Measurements from ENCODE around the gene PLCB1. TPM values are rescaled to one million over a fixed set of nuclear protein-coding genes. Genes with fewer than 3 reads are reported as not detected.

PLCB1 gene
- total RNA-seq, 1 donor = 35.4 TPM

GRCh38 chr20:8310618-8311017 lies 178.6 kb downstream of the PLCB1 start:
- TF ChIP-seq, protein P1, sequence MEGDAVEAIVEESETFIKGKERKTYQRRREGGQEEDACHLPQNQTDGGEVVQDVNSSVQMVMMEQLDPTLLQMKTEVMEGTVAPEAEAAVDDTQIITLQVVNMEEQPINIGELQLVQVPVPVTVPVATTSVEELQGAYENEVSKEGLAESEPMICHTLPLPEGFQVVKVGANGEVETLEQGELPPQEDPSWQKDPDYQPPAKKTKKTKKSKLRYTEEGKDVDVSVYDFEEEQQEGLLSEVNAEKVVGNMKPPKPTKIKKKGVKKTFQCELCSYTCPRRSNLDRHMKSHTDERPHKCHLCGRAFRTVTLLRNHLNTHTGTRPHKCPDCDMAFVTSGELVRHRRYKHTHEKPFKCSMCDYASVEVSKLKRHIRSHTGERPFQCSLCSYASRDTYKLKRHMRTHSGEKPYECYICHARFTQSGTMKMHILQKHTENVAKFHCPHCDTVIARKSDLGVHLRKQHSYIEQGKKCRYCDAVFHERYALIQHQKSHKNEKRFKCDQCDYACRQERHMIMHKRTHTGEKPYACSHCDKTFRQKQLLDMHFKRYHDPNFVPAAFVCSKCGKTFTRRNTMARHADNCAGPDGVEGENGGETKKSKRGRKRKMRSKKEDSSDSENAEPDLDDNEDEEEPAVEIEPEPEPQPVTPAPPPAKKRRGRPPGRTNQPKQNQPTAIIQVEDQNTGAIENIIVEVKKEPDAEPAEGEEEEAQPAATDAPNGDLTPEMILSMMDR (IDR thresholded peaks at IDR 0.05; ENCODE audit: insufficient read depth, low read depth, low read length) = no peak
- DNase-seq (ENCODE audit: low read depth) = no peak
- no peak overlapping the region for H3K4me3 ChIP-seq (ENCODE audit: low read depth, low read length)

GRCh38 chr20:8313073-8313472 lies 181.0 kb downstream of the PLCB1 start:
- no peak for DNase-seq (ENCODE audit: low read depth)
- TF ChIP-seq, protein P1 (IDR thresholded peaks at IDR 0.05; ENCODE audit: insufficient read depth, low read depth, low read length) = no peak
- no peak overlapping the region for H3K4me3 ChIP-seq (ENCODE audit: low read depth, low read length)

DNA sequence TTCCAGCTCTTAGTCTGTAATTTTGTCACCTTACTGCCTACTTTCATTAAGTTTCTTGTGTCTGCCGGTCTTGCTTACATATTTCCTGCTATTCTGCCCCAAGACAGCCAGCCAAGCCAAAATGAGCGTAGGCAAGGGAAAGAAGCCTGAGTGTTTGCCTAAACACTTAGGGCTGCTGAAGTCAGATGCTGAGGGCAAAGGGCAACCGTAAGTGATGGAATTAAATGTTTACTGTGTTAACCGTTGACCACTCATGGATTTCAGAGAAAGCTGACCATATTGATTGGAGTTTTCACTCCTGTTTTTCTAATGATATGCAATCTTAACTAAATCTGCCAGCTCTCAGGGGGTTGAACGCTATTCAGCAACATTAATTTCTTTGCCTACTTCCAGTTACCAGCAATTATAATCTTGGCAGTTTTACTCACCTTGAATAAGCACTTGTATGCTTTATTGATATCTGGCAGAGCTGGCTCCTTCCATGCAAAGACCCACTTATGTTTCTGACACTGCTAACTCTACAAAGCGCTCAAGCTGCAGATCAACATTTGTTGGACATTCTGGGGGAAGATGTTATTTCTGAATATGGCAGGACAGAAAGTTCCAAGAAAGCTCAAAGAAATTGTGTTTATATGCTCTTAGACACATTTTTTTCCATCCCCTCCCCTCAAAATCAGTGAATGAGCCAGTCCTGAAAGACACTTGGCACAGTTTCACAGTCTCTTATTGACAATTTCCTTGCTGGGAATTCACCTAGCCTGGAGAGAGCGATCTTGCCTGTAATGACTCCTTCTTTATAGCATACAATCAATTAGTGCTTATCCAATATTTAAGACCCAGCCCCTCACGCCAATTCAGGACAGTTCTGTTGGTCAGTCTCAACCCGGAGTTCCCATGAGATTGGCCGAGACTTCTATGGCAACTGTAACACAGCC lies 183.8 kb downstream of the PLCB1 start:
- TF ChIP-seq, protein P1 (IDR thresholded peaks at IDR 0.05; ENCODE audit: insufficient read depth, low read depth, low read length) = no peak
- no peak for DNase-seq (ENCODE audit: low read depth)
- no peak overlapping the region for H3K4me3 ChIP-seq (ENCODE audit: low read depth, low read length)

GRCh38 chr20:8317448-8317847 lies 185.4 kb downstream of the PLCB1 start:
- DNase-seq (ENCODE audit: low read depth) = no peak
- H3K4me3 ChIP-seq (ENCODE audit: low read depth, low read length) = no peak overlapping the region
- TF ChIP-seq, protein P1 (IDR thresholded peaks at IDR 0.05; ENCODE audit: insufficient read depth, low read depth, low read length) = no peak

- TF ChIP-seq, protein P1 (IDR thresholded peaks at IDR 0.05; ENCODE audit: insufficient read depth, low read depth, low read length) = no peak
- DNase-seq (ENCODE audit: low read depth) = peak; percentile 6
- H3K4me3 ChIP-seq (ENCODE audit: low read depth, low read length) = no peak overlapping the region
Measured at GRCh38 chr20:8318965-8319625, 187.0 kb downstream of the PLCB1 start.

DNA sequence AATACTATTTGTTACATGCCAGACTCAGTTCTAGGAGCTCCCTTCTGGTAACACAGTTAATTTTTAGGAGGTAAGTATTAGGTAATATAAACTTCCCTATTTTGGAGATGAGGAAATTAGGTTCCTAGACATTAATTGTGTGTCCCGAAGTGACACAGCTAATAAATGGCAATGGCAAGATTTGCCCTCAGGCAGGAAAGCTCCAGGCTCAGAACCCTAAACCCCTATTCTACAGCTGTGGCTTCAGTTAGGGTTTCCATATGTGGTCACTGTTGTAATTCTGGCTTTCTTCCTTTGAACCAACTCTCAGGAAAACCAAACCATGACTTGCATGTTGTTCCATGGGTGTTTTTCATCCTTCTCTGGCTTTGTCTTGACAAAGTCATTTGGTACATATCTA lies 188.2 kb downstream of the PLCB1 start:
- no peak for DNase-seq (ENCODE audit: low read depth)
- no peak overlapping the region for H3K4me3 ChIP-seq (ENCODE audit: low read depth, low read length)
- TF ChIP-seq, protein P1 (IDR thresholded peaks at IDR 0.05; ENCODE audit: insufficient read depth, low read depth, low read length) = no peak

All from fibroblast of villous mesenchyme (primary cell).